Left renal pelvis (tissue), 4 donors: Measurements from ENCODE around the gene LCE6A. TPM values are rescaled to one million over a fixed set of nuclear protein-coding genes. Genes with fewer than 3 reads are reported as not detected.

Source experiments
- DNase-seq, 4 donors: peaks; one replicate each; pipeline ENCODE4 v3.0.0-alpha.2; 2013; ENCODE audit warnings: low read depth in 4 of 4, low spot score in 3 of 4
- polyA plus RNA-seq, 4 donors: library from polyadenylated mRNA; unstranded; fragments of 120-200 nt; gene quantifications; one replicate each; pipeline ENCODE4 v1.2.1, GENCODE V29; 2013; ENCODE audit not compliant: insufficient read length in 4 of 4

The LCE6A gene
- polyA plus RNA-seq, 4 donors = not detected

DNA sequence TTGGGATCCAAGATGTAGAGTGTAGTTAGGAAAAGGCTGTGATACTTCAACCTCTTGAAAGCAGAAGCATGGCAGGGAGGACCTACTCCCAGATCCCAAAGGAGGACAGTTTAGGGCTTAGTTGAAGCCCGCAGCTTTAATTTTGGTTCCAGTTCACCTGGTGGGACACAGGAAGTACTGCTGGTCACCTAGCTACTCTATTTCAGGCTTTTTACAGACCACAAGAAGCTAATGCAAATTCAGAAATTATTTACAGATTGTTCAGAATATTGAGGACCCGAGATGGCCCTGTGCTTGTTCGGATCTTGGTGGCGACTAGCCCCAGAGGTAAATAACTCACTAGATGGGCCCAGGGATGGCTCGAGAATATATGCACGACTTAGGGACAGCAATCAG lies 29.1 kb downstream of the LCE6A start:
- no peak for DNase-seq

DNA sequence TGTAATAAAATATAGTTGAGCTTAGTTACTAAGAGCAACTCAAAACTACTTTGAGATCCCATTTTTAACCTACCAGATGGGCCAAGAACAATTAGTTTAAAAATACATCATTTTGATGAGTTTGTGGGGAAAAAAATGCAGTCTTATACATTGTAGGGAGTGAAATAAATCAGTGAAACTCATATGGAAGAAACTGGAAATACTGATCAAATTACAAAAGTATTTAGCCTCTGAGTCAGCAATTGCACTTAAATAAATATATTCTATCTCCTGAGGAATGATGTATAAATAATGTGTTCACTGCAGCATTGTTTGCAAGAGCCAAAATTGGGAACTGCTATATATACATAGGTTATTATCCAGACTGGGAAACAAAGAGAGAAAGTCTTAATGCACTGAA lies 30.8 kb downstream of the LCE6A start:
- no peak for DNase-seq

DNA sequence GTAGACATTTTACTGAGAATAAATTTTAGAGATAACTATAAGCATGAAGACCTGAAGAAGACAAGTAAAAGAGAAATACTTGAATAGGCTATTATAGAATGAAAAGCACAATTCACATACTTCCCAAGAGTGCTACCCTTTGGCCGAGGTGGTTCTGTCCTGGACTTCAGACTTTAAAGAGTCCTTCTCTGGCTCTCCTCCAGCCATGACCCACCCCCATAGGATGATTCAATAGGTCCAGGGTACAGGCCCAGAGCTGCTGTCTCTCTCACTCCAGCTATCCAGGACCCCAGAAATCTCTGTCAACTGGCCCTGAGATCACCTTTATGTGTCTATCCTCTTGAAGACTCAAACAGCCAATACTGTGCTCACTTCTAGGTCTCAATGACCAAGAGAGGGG lies 34.2 kb downstream of the LCE6A start:
- DNase-seq = no peak

DNA sequence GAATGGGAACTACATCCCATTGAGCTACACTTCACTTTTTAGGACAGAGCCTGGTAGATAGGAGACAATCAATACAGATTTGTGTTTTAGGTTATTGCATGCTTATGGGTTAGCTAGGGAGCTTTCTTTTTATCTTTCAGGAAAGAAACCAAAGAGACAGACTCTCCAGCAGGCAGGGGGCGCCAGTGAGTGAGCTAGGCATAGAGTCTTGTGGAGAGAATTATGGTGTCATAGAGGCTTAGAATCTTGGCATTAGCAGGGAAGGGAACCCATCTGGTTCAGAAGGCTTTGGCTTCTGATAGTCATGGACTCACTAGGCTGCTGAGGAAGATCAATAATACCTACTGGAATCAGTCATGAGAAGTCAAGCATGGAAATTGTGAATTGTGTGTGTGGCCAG lies 35.4 kb downstream of the LCE6A start, which contains the start of gene SMCP:
Gene SMCP, plus strand, starts transcription at position 281 of the 400 bp plus-strand sequence. CDS start 6,101 bp downstream, outside the sequence.
- DNase-seq = no peak

DNA sequence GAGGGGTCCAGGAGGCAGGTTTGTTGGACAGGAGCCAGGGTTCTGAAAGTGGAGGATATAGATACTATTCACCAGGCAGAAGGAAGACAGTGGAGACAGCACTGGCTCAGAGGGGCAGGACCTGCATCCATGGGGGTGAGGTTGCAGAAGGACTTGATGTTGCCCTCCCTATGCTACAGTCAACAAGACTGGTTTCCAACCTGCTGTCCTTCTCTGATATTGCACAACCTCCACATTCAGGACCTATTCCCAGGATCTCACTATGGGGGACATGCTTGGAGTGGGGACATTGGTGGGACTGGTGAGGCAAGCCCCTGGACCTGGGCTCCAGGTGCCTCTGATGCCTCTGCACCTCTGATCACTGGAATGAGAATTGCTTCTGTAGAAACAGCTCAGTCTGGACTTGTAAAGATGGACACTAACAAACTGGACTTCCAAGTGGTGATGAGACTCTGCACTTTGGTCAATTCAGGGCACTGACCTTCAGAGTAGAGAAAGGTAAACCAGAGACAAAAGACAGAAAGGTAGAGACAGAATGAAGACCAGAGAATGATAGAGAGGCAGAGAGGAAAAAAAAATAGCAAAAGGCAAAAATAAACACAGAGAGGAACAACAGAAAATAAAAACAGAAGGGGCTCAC lies 37.0 kb downstream of the LCE6A start:
- no peak for DNase-seq

DNA sequence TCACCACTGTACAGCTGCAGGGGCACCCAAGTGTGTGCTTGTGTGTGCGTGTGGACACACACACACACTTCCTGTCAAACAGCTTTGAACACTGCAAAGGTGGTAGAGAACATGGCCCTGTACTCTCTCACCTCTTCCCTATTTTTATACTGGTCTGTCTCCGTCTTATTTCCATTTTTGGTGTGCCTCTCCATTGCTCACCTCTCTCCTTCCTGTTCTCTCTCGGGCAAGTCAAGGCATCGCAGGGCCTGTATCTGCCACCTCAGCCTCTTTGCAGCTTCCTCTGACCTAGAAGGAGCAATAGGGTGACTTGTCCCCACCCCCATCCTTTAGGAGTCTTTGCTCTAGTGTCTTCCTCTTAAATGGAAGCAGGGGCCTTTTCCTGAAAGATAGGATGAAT lies 37.7 kb downstream of the LCE6A start:
- no peak for DNase-seq

DNA sequence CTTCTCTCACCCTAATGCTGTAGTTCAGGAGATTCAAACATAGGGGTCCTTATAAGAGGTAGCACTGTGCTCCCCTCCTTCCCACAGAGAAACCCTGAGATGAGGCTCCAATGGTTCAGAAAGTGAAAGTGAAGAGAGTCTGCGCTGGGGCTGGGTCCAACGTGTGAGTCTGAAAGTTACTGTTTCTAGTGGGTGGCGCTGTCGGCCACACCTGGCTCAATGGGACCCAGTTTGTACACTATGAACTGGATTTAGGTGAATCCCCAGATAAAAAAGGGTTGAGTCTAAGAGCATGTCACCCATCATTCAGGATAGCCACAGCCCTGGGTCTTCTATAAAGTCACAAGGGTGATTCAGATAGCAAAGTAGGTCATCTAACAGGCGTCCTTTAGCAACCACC lies 38.3 kb downstream of the LCE6A start:
- DNase-seq = no peak

DNA sequence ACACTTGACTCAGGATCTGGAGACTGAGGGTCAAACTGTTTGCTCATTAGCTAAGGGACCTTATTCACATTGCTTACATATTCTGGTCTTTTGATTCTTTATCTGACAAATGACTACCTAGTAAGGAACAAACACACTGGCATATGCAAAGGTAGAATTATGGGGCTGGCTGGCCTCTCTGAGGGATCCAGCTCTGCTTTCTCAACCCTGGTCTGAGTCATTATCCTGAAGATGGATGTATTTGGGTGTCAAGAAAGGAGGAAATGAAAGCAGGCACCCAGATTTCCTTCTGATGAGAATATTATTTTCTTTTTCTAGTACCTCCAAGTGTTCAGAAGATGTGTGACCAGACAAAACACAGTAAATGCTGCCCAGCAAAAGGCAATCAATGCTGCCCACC lies 41.4 kb downstream of the LCE6A start:
- DNase-seq = no peak

DNA sequence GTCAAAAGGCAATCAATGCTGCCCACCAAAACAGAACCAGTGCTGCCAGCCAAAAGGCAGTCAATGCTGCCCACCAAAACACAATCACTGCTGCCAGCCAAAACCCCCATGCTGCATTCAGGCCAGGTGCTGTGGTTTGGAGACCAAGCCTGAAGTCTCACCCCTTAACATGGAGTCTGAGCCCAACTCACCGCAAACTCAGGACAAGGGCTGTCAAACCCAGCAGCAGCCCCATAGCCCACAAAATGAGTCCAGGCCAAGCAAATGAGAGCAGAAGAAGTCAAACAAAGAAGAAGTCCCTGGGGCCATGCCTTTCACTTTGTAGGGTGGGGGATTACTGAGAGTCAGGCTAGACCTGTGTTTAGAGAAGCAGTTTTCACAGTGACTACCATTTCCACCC lies 41.9 kb downstream of the LCE6A start:
- DNase-seq = no peak

DNA sequence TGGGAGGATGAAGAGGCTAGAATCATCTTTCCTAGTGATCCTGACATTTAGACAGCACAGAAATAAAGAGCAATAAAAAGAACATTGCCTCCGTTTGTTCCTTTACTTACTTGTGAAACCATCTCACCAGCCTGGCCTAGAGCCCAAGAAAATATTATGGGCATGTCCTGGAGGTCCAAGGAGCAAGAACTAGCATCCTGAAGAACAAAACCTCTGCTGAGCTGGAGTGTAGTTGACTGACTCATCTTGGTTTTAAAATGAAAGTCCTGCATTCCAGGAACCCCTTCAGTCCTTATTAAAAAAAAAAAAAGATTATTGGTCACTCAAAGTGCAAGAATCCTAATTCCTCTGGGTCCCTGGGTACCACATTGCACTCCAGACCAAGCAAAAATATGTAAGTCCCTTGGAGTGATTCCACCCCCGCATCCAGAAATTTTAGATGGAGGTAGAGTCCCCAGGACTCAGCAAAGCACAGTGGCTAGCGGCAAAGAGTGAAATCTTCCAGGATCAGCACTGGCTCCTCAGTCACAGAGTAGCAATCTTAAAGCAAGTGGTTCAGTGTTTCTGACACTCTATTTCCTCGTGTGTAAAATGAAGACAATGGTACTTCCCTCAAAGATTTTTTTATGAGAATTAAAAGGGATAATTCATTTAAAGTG lies 42.4 kb downstream of the LCE6A start:
- no peak for DNase-seq

DNA sequence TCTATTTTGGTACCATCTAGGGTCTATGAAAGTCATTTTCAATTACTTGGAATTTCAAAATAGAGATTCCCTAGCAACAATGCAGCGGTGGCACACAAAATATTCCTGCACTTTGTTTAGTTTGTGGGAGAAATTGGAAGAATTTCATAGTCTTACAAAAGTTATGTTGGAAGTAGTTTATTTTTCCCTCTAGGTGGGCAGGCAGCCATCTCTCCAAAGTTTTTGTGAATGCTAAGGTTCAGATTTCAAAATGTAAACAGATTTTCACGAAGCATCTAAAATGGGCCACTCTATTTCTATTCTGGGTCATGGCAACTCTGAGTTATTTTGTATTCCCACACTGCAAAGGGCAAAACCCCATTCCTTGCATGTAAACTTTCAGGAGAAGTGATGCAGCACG lies 43.4 kb downstream of the LCE6A start:
- no peak for DNase-seq

DNA sequence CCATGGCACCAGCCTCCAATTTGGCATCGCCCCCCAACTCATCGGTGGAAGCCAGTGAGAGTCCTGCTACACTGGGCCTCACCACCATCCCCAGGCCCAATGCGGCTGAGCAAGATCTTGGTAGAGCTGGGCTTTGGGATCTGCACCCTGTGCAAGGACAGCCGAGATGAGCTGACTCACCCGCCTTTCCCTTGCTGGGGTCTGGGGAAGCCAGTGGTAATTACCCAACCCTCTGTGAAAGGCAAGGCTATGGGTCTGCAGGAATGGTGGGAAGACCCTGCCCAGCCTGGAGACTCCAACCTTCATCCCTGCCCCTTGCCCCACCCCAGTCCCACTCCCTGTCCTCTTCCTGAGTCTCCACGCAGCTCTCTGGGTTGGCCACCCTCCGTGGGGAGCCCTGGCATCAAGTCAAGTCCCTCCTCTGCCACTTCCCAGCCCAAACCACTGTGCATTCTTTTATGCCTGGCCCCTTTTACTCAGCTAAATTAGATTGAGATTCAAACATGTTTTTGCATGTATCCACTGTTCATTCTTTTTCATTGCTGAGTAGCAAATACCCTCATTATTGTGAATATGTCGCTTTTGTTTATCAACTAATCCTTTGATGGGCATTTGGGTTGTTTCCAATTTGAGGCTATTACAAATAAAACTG lies 44.2 kb downstream of the LCE6A start:
- DNase-seq = no peak

DNA sequence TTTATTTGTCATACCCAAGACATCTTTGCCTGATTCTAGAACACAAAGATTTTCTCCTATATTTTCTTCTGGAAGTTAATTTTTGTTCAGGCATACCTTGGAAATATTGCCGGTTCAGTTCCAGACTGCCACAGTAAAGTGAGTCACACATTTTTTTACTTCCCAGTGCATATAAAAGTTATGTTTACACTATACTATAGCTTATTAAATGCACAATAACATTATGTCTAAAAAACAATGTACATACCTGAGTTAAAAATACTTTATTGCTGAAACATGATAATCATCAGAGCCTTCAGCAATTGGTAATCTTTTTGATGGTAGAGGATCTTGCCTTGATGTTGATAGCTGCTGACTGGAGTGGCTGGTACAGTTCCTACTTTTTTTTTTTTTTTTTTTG lies 45.5 kb downstream of the LCE6A start:
- no peak for DNase-seq

Other genes starting within 250 kb of the LCE6A start
- not detected for gene LCE3C, start 242.6 kb upstream of the LCE6A start, polyA plus RNA-seq
- not detected for gene LCE3B, start 229.0 kb upstream of the LCE6A start, polyA plus RNA-seq
- not detected for gene LCE3A, start 219.8 kb upstream of the LCE6A start, polyA plus RNA-seq
- gene LCE2D, start 179.5 kb upstream of the LCE6A start, polyA plus RNA-seq = not detected
- not detected for gene LCE2C, start 167.6 kb upstream of the LCE6A start, polyA plus RNA-seq
- gene LCE2B, start 156.7 kb upstream of the LCE6A start, polyA plus RNA-seq = not detected
- gene LCE2A, start 144.5 kb upstream of the LCE6A start, polyA plus RNA-seq = not detected
- gene LCE4A, start 134.7 kb upstream of the LCE6A start, polyA plus RNA-seq = not detected
- gene KPRP, start 84.8 kb upstream of the LCE6A start, polyA plus RNA-seq = not detected
- gene LCE1F, start 67.7 kb upstream of the LCE6A start, polyA plus RNA-seq = not detected
- gene LCE1E, start 56.6 kb upstream of the LCE6A start, polyA plus RNA-seq = not detected
- gene LCE1D, start 46.1 kb upstream of the LCE6A start, polyA plus RNA-seq = not detected
- gene LCE1C, start 36.2 kb upstream of the LCE6A start, polyA plus RNA-seq = not detected
- gene LCE1B, start 30.9 kb upstream of the LCE6A start, polyA plus RNA-seq = not detected
- not detected for gene LCE1A, start 15.4 kb upstream of the LCE6A start, polyA plus RNA-seq
- not detected for gene LCE7A, start 17.1 kb downstream of the LCE6A start, polyA plus RNA-seq
- not detected for gene SMCP, start 35.5 kb downstream of the LCE6A start, polyA plus RNA-seq
- gene IVL, start 65.7 kb downstream of the LCE6A start, polyA plus RNA-seq = under 1 TPM in 3 of 4 donors, not detected in 1; 0.13 to 0.62 (median 0.37) TPM
- not detected for gene SPRR5, start 104.3 kb downstream of the LCE6A start, polyA plus RNA-seq
- not detected for gene SPRR4, start 127.8 kb downstream of the LCE6A start, polyA plus RNA-seq
- under 1 TPM in 1 of 4 donors, not detected in 3; 0.73 TPM for gene SPRR1A, start 141.2 kb downstream of the LCE6A start, polyA plus RNA-seq
- 1 to 10 TPM in 1 of 4 donors, under 1 TPM in 2, not detected in 1; 0.32 to 1.2 (median 0.63) TPM for gene SPRR3, start 158.9 kb downstream of the LCE6A start, polyA plus RNA-seq
- not detected for gene SPRR1B, start 188.3 kb downstream of the LCE6A start, polyA plus RNA-seq
- under 1 TPM in 1 of 4 donors, not detected in 3; 0.63 TPM for gene SPRR2D, start 198.3 kb downstream of the LCE6A start, polyA plus RNA-seq
- under 1 TPM in 1 of 4 donors, not detected in 3; 0.57 TPM for gene SPRR2A, start 214.7 kb downstream of the LCE6A start, polyA plus RNA-seq
- 1 to 10 TPM in 1 of 4 donors, not detected in 3; 3.2 TPM for gene SPRR2B, start 228.8 kb downstream of the LCE6A start, polyA plus RNA-seq